Caco-2 (cell line): ENCODE measurements around the gene SUGT1. TPM values are rescaled to one million over a fixed set of nuclear protein-coding genes. Genes with fewer than 3 reads are reported as not detected.
A peak's percentile ranks its signal among the peaks of the same experiment; 100 is the strongest.
"Not testable (repeated sequence)": the region's sequence is repeated elsewhere in the genome, so short reads cannot be mapped to it uniquely, and the experiment has no call there.

Experiments
- BruUV-seq: library from RNA; stranded (reverse); fragments of 400-500 nt; replicated peaks from 2 replicates; lab custom pipeline; 2021; lab: Mats Ljungman, UMichigan
- CTCF ChIA-PET: fragments of 300-600 bp; sonication (Branson Sonifier 250); formaldehyde crosslinking; loops from one replicate; lab custom pipeline; 2022; ENCODE audit warnings: antibody characterized with exemption; lab: Charles Lee
- POLR2A ChIA-PET: fragments of 300-600 bp; sonication (Branson Sonifier 250); formaldehyde crosslinking; loops from one replicate; lab custom pipeline; 2022; ENCODE audit warnings: antibody characterized with exemption; lab: Charles Lee
- DNase-seq, 2 experiments: peaks; one replicate each; pipeline versions ENCODE4 v3.0.0 to v3.0.0-alpha.2; 2020 to 2022
- H3K27me3 ChIP-seq: replicated peaks from 2 replicates; pipeline ENCODE4 v1.6.0; 2011; ENCODE audit warnings: low read length; ENCODE audit not compliant: control insufficient read depth, insufficient read depth
- H3K36me3 ChIP-seq: 2 replicates; pipeline ENCODE4 v1.5.1; 2011; ENCODE audit warnings: low read length; ENCODE audit not compliant: control insufficient read depth, insufficient read depth
- H3K4me1 ChIP-seq: fragments of 250-450 bp; sonication (Bioruptor Pico); 2 replicates; pipeline ENCODE4 v1.5.1; 2020; ENCODE audit warnings: mild to moderate bottlenecking
- H3K4me3 ChIP-seq: 2 replicates; pipeline ENCODE4 v1.5.1; 2011; ENCODE audit warnings: low read depth, mild to moderate bottlenecking, control low read depth, low read length
- H3K9me3 ChIP-seq: fragments of 250-450 bp; sonication (Bioruptor Pico); 2 replicates; pipeline ENCODE4 v1.5.1; 2020; ENCODE audit warnings: mild to moderate bottlenecking, moderate library complexity
- H3K27ac Mint-ChIP-seq: one replicate; pipeline ENCODE4 v1.8.0; 2022; ENCODE audit warnings: mixed read lengths; ENCODE audit not compliant: unreplicated experiment
- H3K27me3 Mint-ChIP-seq: one replicate; pipeline ENCODE4 v1.8.0; 2022; ENCODE audit warnings: mixed read lengths; ENCODE audit not compliant: insufficient read depth, unreplicated experiment
- H3K36me3 Mint-ChIP-seq: one replicate; pipeline ENCODE4 v1.8.0; 2022; ENCODE audit warnings: mild to moderate bottlenecking, mixed read lengths; ENCODE audit not compliant: insufficient read depth, unreplicated experiment
- H3K4me1 Mint-ChIP-seq: one replicate; pipeline ENCODE4 v1.8.0; 2022; ENCODE audit warnings: low read depth, mixed read lengths; ENCODE audit not compliant: unreplicated experiment
- H3K4me3 Mint-ChIP-seq: one replicate; pipeline ENCODE4 v1.8.0; 2022; ENCODE audit warnings: mild to moderate bottlenecking, moderate library complexity, mixed read lengths; ENCODE audit not compliant: unreplicated experiment
- H3K9me3 Mint-ChIP-seq: one replicate; pipeline ENCODE4 v1.8.0; 2022; ENCODE audit warnings: mixed read lengths; ENCODE audit not compliant: unreplicated experiment
- CTCF ChIP-seq, 2 experiments: fragments of 200-600 bp in 1 of 2; IDR thresholded peaks; 1 replicate in 1 of 2; 2 replicates in 1 of 2; pipeline versions ENCODE4 v1.5.1 to v1.8.0; 2011 to 2022; ENCODE audit warnings: antibody characterized with exemption in 1 of 2, control low read depth in 1 of 2, inconsistent platforms in 1 of 2, low read depth in 1 of 2, low read length in 1 of 2, mild to moderate bottlenecking in 1 of 2, moderate library complexity in 1 of 2; ENCODE audit not compliant: insufficient read depth in 1 of 2, severe bottlenecking in 1 of 2, unreplicated experiment in 1 of 2
- intact Hi-C: fragments of 100-400 bp; cut with micrococcal nuclease; formaldehyde crosslinking; loops from one replicate; pipeline ENCODE4 v1.10.0; 2022; ENCODE audit not compliant: unreplicated experiment
- total RNA-seq: library from RNA; stranded (reverse); gene quantifications from 2 replicates; pipeline ENCODE4 v1.2.3, GENCODE V29; 2022

Gene SUGT1
- total RNA-seq, 1 experiment from 2014 or later = 73.6 TPM

GRCh38 chr13:52707375-52707774 lies 54.7 kb downstream of the SUGT1 start:
- POLR2A ChIA-PET = no interaction called here
- H3K4me3 ChIP-seq = no peak overlapping the region
- CTCF ChIA-PET = no interaction called here
- no peaks in the 10 kb centered on the region for H3K27me3 ChIP-seq
- peak in 1 of 2 experiments; percentile 4 for TF ChIP-seq CTCF (IDR thresholded peaks at IDR 0.05; ENCODE audit: insufficient read depth in 1 of 2, low read depth in 1 of 2, low read length in 1 of 2, severe bottlenecking in 1 of 2, unreplicated experiment in 1 of 2)
- Mint-ChIP-seq H3K4me1 (no peaks in the 10 kb centered on the region), H3K36me3 (peaks cover 6% of the 10 kb centered on the region), H3K9me3 (no peaks in the 10 kb centered on the region), H3K27ac (no peak overlapping the region), H3K27me3 (peaks cover 3% of the 10 kb centered on the region), H3K4me3 (no peak overlapping the region)
- no peaks in the 10 kb centered on the region for H3K36me3 ChIP-seq
- DNase-seq = no peak
- intact Hi-C loops = loop anchor here (1.0 kb wide), 1 partner anchor 102 kb away; no protein-coding TSS in a partner anchor
- no peaks in the 10 kb centered on the region for H3K9me3 ChIP-seq
- H3K4me1 ChIP-seq = no peaks in the 10 kb centered on the region
- no TSS peak for BruUV-seq

- H3K4me3 Mint-ChIP-seq, DNase-seq, H3K27ac Mint-ChIP-seq, H3K4me1 ChIP-seq, H3K27me3 ChIP-seq, POLR2A ChIA-PET, CTCF ChIA-PET, H3K4me1 Mint-ChIP-seq, H3K36me3 Mint-ChIP-seq, BruUV-seq, H3K4me3 ChIP-seq, H3K9me3 Mint-ChIP-seq, intact Hi-C loops, H3K9me3 ChIP-seq, H3K36me3 ChIP-seq, H3K27me3 Mint-ChIP-seq: not testable (repeated sequence)
These were observed 55.6 kb downstream of the SUGT1 start for GRCh38 chr13:52708266-52708665.

- H3K27ac Mint-ChIP-seq = no peak overlapping the region
These were observed 58.6 kb downstream of the SUGT1 start for GRCh38 chr13:52711286-52711685.

More at GRCh38 chr13:52711286-52711685, 58.6 kb downstream of the SUGT1 start:
- ChIA-PET CTCF (no interaction called here), POLR2A (no interaction called here)
- H3K27me3 ChIP-seq = no peaks in the 10 kb centered on the region
- H3K36me3 ChIP-seq = no peaks in the 10 kb centered on the region
- no peak for TF ChIP-seq CTCF (IDR thresholded peaks at IDR 0.05; ENCODE audit: insufficient read depth in 1 of 2, low read depth in 1 of 2, low read length in 1 of 2, severe bottlenecking in 1 of 2, unreplicated experiment in 1 of 2)
- no peak overlapping the region for H3K4me3 ChIP-seq
- Mint-ChIP-seq H3K9me3 (no peaks in the 10 kb centered on the region), H3K27me3 (peaks cover 8% of the 10 kb centered on the region), H3K4me1 (no peaks in the 10 kb centered on the region), H3K4me3 (no peak overlapping the region), H3K36me3 (no peaks in the 10 kb centered on the region)
- H3K9me3 ChIP-seq = no peaks in the 10 kb centered on the region
- BruUV-seq = no TSS peak
- intact Hi-C loops = no loop called here
- no peaks in the 10 kb centered on the region for H3K4me1 ChIP-seq
- no peak for DNase-seq
